K562 (cell line): ENCODE results near the gene GJA9. TPM values are rescaled to one million over a fixed set of nuclear protein-coding genes. Genes with fewer than 3 reads are reported as not detected.

Experiments used
- CTBP1 ChIP-seq: fragments of 450-650 bp; IDR thresholded peaks from 2 replicates; pipeline ENCODE4 v1.6.1; 2016; ENCODE audit warnings: borderline replicate concordance
- DPF2 ChIP-seq: fragments of 450-650 bp; IDR thresholded peaks from 2 replicates; pipeline ENCODE4 v1.6.1; 2016
- ESRRA ChIP-seq: fragments of 450-650 bp; IDR thresholded peaks from 2 replicates; pipeline ENCODE4 v1.6.1; 2014; ENCODE audit warnings: low read depth, mild to moderate bottlenecking, moderate library complexity, borderline replicate concordance
- ETS2 ChIP-seq: IDR thresholded peaks from 2 replicates; pipeline ENCODE4 v1.6.1; 2016; ENCODE audit warnings: borderline replicate concordance, missing genetic modification characterization, mild to moderate bottlenecking, moderate library complexity, missing compliant biosample characterization; ENCODE audit not compliant: poor library complexity, severe bottlenecking
- JUND ChIP-seq, 2 experiments: IDR thresholded peaks; 2 replicates in 1 of 2; 3 replicates in 1 of 2; pipeline ENCODE4 v1.6.1; 2011; ENCODE audit warnings: borderline replicate concordance in 2 of 2, low read depth in 2 of 2, low read length in 2 of 2, improper control_type of control experiment in 1 of 2, missing biosample characterization in 1 of 2, missing genetic modification characterization in 1 of 2, missing genetic modification reagents in 1 of 2
- KLF1 ChIP-seq: fragments of 450-650 bp; IDR thresholded peaks from 2 replicates; pipeline ENCODE4 v1.6.1; 2016; ENCODE audit warnings: missing genetic modification characterization, missing compliant biosample characterization
- MAZ ChIP-seq, 2 experiments: fragments of 450-650 bp in 1 of 2; sonication (generic) in 1 of 2; formaldehyde crosslinking; IDR thresholded peaks in 1 of 2; conservative IDR thresholded peaks in 1 of 2; 2 replicates each; pipeline versions ENCODE4 v1.4.0 to v1.5.0; 2020; ENCODE audit warnings: mild to moderate bottlenecking in 1 of 2, missing genetic modification reagents in 1 of 2
- NFIX ChIP-seq: fragments of 250-450 bp; sonication (Bioruptor Pico); IDR thresholded peaks from 2 replicates; pipeline ENCODE4 v1.4.0; 2020; ENCODE audit warnings: low read depth, mild to moderate bottlenecking, moderate library complexity
- SMC3 ChIP-seq: conservative IDR thresholded peaks from 2 replicates; pipeline ENCODE4 v1.6.1; 2011; ENCODE audit warnings: low read depth, low read length, improper control_type of control experiment; ENCODE audit not compliant: insufficient read depth
- SP2 ChIP-seq: IDR thresholded peaks from 2 replicates; pipeline ENCODE4 v1.6.1; 2011; ENCODE audit warnings: mild to moderate bottlenecking, low read depth, low read length, moderate library complexity; ENCODE audit not compliant: poor library complexity, severe bottlenecking; ENCODE audit errors: extremely low read depth
- TCF7L2 ChIP-seq: fragments of 150-350 bp; IDR thresholded peaks from 2 replicates; pipeline ENCODE4 v1.6.1; 2016; ENCODE audit warnings: low read depth, mild to moderate bottlenecking, low read length, moderate library complexity
- ZBTB40 ChIP-seq, 2 experiments: fragments of 450-650 bp in 1 of 2; sonication (generic) in 1 of 2; formaldehyde crosslinking in 1 of 2; IDR thresholded peaks; 2 replicates each; pipeline versions ENCODE4 v1.7.1 to v1.9.0; 2016 to 2022; ENCODE audit warnings: inconsistent platforms in 1 of 2, mild to moderate bottlenecking in 1 of 2, missing genetic modification reagents in 1 of 2
- polyA plus RNA-seq, 8 experiments: library from polyadenylated mRNA; depleted of rRNA in 4 of 8; stranded (reverse) in 5 of 8; unstranded in 3 of 8; fragments of >200 nt; fragmentation: Nextera tagmentation in 2 of 8; fragmentation: Illumina TruSeq in 1 of 8; extraction: Ambion mirVana in 2 of 8; extraction: Trizol in 1 of 8; gene quantifications; 2 replicates each; pipeline versions ENCODE4 v1.2.1 to v1.2.3, GENCODE V29; 2011 to 2014; ENCODE audit warnings: inconsistent platforms in 1 of 8, missing spikeins in 1 of 8
- total RNA-seq, 7 experiments: library from RNA; depleted of rRNA in 6 of 7; stranded (reverse); fragments of >200 nt in 6 of 7; fragmentation: Illumina TruSeq in 2 of 7; extraction: Trizol in 2 of 7; gene quantifications; 2 replicates each; pipeline versions ENCODE4 v1.2.1 to v1.2.3, GENCODE V29; 2011 to 2021; ENCODE audit warnings: low replicate concordance in 1 of 7
- TF ChIP-seq, protein P1 (sequence below): fragments of 200-800 bp; sonication (Bioruptor generic); IDR thresholded peaks from 2 replicates; pipeline ENCODE4 v1.6.1; 2017; ENCODE audit warnings: missing genetic modification characterization, missing compliant biosample characterization

The GJA9 gene
- total and polyA plus RNA-seq, 9 of the 15 experiments (the other 6 are each of a cell fraction or from before 2014, with no cell fraction given): not detected

DNA sequence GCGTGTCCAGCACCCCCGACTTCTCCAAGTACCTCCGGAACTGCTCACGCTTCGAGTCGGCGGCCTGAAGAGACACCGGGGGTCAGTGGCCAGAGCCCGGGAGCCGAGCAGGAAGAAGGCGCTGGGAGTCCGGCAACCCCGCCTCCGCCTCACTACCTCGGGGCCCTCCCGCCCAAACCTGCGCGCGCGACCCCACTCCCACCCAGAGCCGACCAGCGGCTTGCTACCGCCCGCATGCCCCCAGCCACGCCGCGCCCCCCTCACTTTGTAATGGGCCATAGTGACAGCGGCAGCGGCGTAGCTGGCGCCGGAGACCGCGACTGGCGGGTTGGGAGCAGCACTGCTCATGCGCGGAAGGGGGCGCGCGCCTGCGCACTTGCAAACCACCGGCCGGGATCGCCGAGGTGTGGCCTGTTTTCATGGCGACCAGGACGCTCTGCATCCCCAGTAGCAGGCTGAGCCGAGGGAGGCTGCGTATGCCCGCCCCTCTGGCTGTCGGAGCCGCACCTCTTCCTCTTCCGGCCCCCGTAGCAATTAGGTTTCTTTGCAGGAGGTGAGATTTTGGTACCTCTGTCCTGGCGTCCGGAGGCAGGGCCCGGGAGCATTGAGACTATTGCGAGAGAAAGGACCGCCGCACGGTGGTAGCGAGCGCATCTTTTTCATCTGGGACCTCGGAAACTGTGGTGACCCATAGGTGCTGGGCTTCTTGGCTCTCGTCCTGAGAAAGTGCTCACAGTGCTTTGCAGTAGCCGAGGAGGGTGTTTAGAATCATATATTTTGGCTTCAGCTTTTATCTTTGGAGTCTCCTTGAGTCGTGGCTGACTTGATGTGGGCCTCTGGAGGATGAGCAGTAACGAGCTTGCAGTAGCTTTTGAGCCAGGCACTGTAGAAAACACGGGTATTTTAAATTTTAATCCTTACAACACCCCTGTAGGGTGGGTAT is 8.1 kb downstream of the GJA9 start, which contains the start of gene MYCBP (continued):
- no peak for TF ChIP-seq DPF2
- 0 out of 2 replicates have a peak, but pooled peaks have one; percentile 15 for TF ChIP-seq TCF7L2
- TF ChIP-seq SMC3: 0 out of 2 replicates have a peak, but pooled peaks have one; percentile 6
- peak; percentile 19; the same call in 1 of the 2 replicates for TF ChIP-seq KLF1 (tag)
- TF ChIP-seq ESRRA: peak; percentile 54; the same call in 1 of the 2 replicates
- TF ChIP-seq CTBP1: peak; percentile 86
- peak; percentile 40; the same call in 1 of the 2 replicates for TF ChIP-seq JUND (IDR thresholded peaks at IDR 0.05; ENCODE audit: borderline replicate concordance, low read depth, low read length)
- peak; percentile 3; the same call in 1 of the 3 replicates for TF ChIP-seq JUND (tag; IDR thresholded peaks at IDR 0.05; ENCODE audit: borderline replicate concordance, low read depth, low read length)
- peak; percentile 68 to 74 for TF ChIP-seq MAZ (CRISPR knock-in tag; conservative IDR thresholded peaks at IDR 0.05 in 1 of 2, IDR thresholded peaks at IDR 0.05 in 1 of 2)
- TF ChIP-seq ZBTB40 (IDR thresholded peaks at IDR 0.05): peak; percentile 93
- TF ChIP-seq ZBTB40 (CRISPR knock-in tag; IDR thresholded peaks at IDR 0.05): no peak
- TF ChIP-seq NFIX (CRISPR knock-in tag): no peak
- TF ChIP-seq ETS2: no peak
- TF ChIP-seq SP2: peak; percentile 28
- TF ChIP-seq, protein P1, sequence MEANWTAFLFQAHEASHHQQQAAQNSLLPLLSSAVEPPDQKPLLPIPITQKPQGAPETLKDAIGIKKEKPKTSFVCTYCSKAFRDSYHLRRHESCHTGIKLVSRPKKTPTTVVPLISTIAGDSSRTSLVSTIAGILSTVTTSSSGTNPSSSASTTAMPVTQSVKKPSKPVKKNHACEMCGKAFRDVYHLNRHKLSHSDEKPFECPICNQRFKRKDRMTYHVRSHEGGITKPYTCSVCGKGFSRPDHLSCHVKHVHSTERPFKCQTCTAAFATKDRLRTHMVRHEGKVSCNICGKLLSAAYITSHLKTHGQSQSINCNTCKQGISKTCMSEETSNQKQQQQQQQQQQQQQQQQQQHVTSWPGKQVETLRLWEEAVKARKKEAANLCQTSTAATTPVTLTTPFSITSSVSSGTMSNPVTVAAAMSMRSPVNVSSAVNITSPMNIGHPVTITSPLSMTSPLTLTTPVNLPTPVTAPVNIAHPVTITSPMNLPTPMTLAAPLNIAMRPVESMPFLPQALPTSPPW: peak; percentile 76
